Measurements from ENCODE around the gene ZMPSTE24. TPM values are rescaled to one million over a fixed set of nuclear protein-coding genes. Genes with fewer than 3 reads are reported as not detected.

Gene ZMPSTE24
- total and polyA plus RNA-seq, 2 of the 4 experiments (the other 2 are of a cell fraction): 21.0 to 28.9 TPM

DNA sequence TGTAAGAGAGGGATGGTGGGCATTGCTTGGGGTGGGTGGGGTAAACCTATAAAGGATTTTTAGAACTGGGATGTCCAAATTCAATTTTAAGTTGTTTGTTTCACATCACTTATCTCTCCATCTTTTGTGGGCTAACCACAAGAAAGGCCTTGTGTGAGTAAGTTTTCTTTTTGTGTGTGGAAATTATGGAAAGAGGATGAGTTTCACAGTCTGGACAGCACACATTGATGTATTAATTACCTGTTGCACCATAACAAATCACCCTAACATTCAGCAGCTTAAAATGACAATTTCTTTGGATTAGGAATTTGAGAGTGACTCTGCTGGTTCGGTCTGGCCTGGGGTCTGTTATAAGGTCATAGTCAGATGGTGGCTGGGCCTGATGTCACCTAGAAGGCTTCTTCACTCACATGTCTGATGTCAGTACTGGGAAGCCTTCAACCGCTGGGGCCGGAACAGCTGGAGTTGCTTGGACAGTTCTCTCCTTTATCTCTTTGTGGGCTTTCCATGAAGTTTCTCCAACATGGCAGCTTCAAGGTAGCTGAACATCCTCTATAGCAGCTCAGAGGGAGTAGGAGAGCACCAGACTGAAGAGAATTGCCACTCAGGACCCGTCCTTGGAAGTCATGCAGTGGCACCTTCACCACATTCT, 61.1 kb downstream of the ZMPSTE24 start:
- no peaks in the 10 kb centered on the region for H3K79me1 ChIP-seq (ENCODE audit: low read depth in 1 of 2, low read length in 2 of 2)
- H2BK5ac ChIP-seq (ENCODE audit: low read depth, low read length, poor library complexity, severe bottlenecking): no peak overlapping the region
- H2BK120ac ChIP-seq (ENCODE audit: low read depth, low read length): no peak overlapping the region
- TF ChIP-seq BHLHE40 (IDR thresholded peaks at IDR 0.05; ENCODE audit: low read depth, low read length) (no peak), MXI1 (IDR thresholded peaks at IDR 0.05; ENCODE audit: borderline replicate concordance, low read depth, low read length) (no peak), FOS (IDR thresholded peaks at IDR 0.05; ENCODE audit: low read depth, low read length) (no peak), RFX5 (IDR thresholded peaks at IDR 0.05; ENCODE audit: low read depth, low read length) (no peak), MAFK (IDR thresholded peaks at IDR 0.05; ENCODE audit: low read depth, low read length) (no peak), POLR2A (IDR thresholded peaks at IDR 0.05; ENCODE audit: low read depth, low read length) (no peak), MAZ (IDR thresholded peaks at IDR 0.05; ENCODE audit: borderline replicate concordance, low read depth, low read length) (no peak), CEBPB (IDR thresholded peaks at IDR 0.05; ENCODE audit: low read depth, low read length) (no peak)
- TF ChIP-seq, protein P1, sequence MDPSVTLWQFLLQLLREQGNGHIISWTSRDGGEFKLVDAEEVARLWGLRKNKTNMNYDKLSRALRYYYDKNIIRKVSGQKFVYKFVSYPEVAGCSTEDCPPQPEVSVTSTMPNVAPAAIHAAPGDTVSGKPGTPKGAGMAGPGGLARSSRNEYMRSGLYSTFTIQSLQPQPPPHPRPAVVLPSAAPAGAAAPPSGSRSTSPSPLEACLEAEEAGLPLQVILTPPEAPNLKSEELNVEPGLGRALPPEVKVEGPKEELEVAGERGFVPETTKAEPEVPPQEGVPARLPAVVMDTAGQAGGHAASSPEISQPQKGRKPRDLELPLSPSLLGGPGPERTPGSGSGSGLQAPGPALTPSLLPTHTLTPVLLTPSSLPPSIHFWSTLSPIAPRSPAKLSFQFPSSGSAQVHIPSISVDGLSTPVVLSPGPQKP (IDR thresholded peaks at IDR 0.05; ENCODE audit: borderline replicate concordance, low read depth, low read length): no peak
- TF ChIP-seq, protein P2, sequence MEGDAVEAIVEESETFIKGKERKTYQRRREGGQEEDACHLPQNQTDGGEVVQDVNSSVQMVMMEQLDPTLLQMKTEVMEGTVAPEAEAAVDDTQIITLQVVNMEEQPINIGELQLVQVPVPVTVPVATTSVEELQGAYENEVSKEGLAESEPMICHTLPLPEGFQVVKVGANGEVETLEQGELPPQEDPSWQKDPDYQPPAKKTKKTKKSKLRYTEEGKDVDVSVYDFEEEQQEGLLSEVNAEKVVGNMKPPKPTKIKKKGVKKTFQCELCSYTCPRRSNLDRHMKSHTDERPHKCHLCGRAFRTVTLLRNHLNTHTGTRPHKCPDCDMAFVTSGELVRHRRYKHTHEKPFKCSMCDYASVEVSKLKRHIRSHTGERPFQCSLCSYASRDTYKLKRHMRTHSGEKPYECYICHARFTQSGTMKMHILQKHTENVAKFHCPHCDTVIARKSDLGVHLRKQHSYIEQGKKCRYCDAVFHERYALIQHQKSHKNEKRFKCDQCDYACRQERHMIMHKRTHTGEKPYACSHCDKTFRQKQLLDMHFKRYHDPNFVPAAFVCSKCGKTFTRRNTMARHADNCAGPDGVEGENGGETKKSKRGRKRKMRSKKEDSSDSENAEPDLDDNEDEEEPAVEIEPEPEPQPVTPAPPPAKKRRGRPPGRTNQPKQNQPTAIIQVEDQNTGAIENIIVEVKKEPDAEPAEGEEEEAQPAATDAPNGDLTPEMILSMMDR (conservative IDR thresholded peaks at IDR 0.05; ENCODE audit: low read depth, low read length): no peak
- H3K9me1 ChIP-seq (ENCODE audit: insufficient read depth, low read length): no peaks in the 10 kb centered on the region
- ATAC-seq (ENCODE audit: low read depth) (no peak), DNase-seq (no peak)
- H3K4ac ChIP-seq (ENCODE audit: low read depth, low read length): no peak overlapping the region
- no peak overlapping the region for H3K4me2 ChIP-seq (ENCODE audit: low read depth, low read length)
- no peak overlapping the region for H3K27ac ChIP-seq (ENCODE audit: insufficient read depth, low read length)
- dilution Hi-C loops (cut with HindIII; ENCODE audit: low sequenced_read_pairs, unreplicated experiment) (no loop called here), intact Hi-C loops (cut with micrococcal nuclease) (loop anchor here (5.0 kb wide), 1 partner anchor 177 kb away; no protein-coding TSS in a partner anchor), in situ Hi-C loops (cut with MboI; ENCODE audit: low sequenced_read_pairs) (no loop called here)
- no peaks in the 10 kb centered on the region for H3K9me3 ChIP-seq (ENCODE audit: control insufficient read depth, insufficient read depth, low read length)
- no peak overlapping the region for H3K4me3 ChIP-seq (ENCODE audit: insufficient read depth, low read depth, low read length)
- H4K91ac ChIP-seq (ENCODE audit: insufficient read depth, low read depth, low read length): no peak overlapping the region
- ChIA-PET CTCF (no interaction called here), POLR2A (ENCODE audit: unreplicated experiment) (no interaction called here)
- H4K20me1 ChIP-seq (ENCODE audit: insufficient read depth, low read length): no peaks in the 10 kb centered on the region
- no peak overlapping the region for H4K8ac ChIP-seq (ENCODE audit: low read depth in 2 of 2, low read length in 2 of 2)
- H3K4me1 ChIP-seq (ENCODE audit: control insufficient read depth, insufficient read depth, low read length): peaks cover 11% of the 10 kb centered on the region; the same call in 1 of the 2 replicates
- H3K18ac ChIP-seq (ENCODE audit: low read depth, low read length): no peak overlapping the region
- no peaks in the 10 kb centered on the region for H3K36me3 ChIP-seq (ENCODE audit: control insufficient read depth, insufficient read depth, low read length)
- no peak overlapping the region for H3K56ac ChIP-seq (ENCODE audit: extremely low read depth, insufficient read depth, low read length)
- H3K14ac ChIP-seq (replicated peaks; ENCODE audit: low read depth, low read length): no peak overlapping the region
- no peak overlapping the region for H3K23ac ChIP-seq (ENCODE audit: low read depth, low read length)
- no peak overlapping the region for H2AK5ac ChIP-seq (ENCODE audit: low read depth, low read length)
- H2BK15ac ChIP-seq (ENCODE audit: low read depth, low read length): no peak overlapping the region
- no peak overlapping the region for H2AK9ac ChIP-seq (replicated peaks; ENCODE audit: low read depth, low read length, poor library complexity)
- H3K9ac ChIP-seq (ENCODE audit: low read depth, low read length): no peak overlapping the region
- no peak overlapping the region for H2BK20ac ChIP-seq (ENCODE audit: low read depth, low read length)
- no peak overlapping the region for H2AFZ ChIP-seq (replicated peaks; ENCODE audit: low read length, poor library complexity)
- H3K27me3 ChIP-seq (ENCODE audit: control insufficient read depth, insufficient read depth, low read length): peaks cover 39% of the 10 kb centered on the region
- no TSS peak for BruUV-seq (replicated peaks)
- no peak overlapping the region for H4K5ac ChIP-seq (ENCODE audit: low read depth, low read length)
- 83% methylated on average over 1 of the region's 4 CpGs; no CpG with 5 or more reads in 1 of the 2 experiments for WGBS, 2 experiments (ENCODE audit: extremely low coverage in 2 of 2, insufficient read length in 1 of 2)
